Liver (tissue), 9 donors: ENCODE measurements around the gene PILRB. TPM values are rescaled to one million over a fixed set of nuclear protein-coding genes. Genes with fewer than 3 reads are reported as not detected.
A peak's percentile ranks its signal among the peaks of the same experiment; 100 is the strongest.
"Not testable (repeated sequence)": the region's sequence is repeated elsewhere in the genome, so short reads cannot be mapped to it uniquely, and the experiment has no call there.

Experiments used
- DNase-seq: peaks from one replicate; pipeline ENCODE4 v3.0.0-alpha.2; 2017; ENCODE audit warnings: low spot score
- H3K27ac ChIP-seq, 2 donors: one replicate each; pipeline ENCODE4 v1.7.0; 2013; ENCODE audit warnings: inconsistent platforms in 2 of 2, low read length in 2 of 2, control low read depth in 1 of 2, low read depth in 1 of 2, mild to moderate bottlenecking in 1 of 2
- H3K27me3 ChIP-seq, 4 donors: one replicate each; pipeline versions ENCODE4 v1.6.1 to v1.7.0; 2013; ENCODE audit warnings: low read length in 3 of 4, inconsistent platforms in 1 of 4, mild to moderate bottlenecking in 1 of 4, moderate library complexity in 1 of 4; ENCODE audit not compliant: control insufficient read depth in 4 of 4, insufficient read depth in 4 of 4
- H3K36me3 ChIP-seq, 4 donors: one replicate each; pipeline versions ENCODE4 v1.6.1 to v1.7.0; 2013; ENCODE audit warnings: low read length in 3 of 4, mild to moderate bottlenecking in 3 of 4, low read depth in 1 of 4, moderate library complexity in 1 of 4; ENCODE audit not compliant: control insufficient read depth in 4 of 4, insufficient read depth in 3 of 4
- H3K4me1 ChIP-seq, 4 donors: one replicate each; pipeline versions ENCODE4 v1.6.1 to v1.7.0; 2013; ENCODE audit warnings: low read length in 3 of 4, mild to moderate bottlenecking in 3 of 4, moderate library complexity in 1 of 4; ENCODE audit not compliant: control insufficient read depth in 4 of 4, insufficient read depth in 4 of 4
- H3K4me3 ChIP-seq, 3 donors: one replicate each; pipeline versions ENCODE4 v1.6.1 to v1.7.0; 2013; ENCODE audit warnings: low read length in 3 of 3, control low read depth in 1 of 3, low read depth in 1 of 3, mild to moderate bottlenecking in 1 of 3
- H3K9ac ChIP-seq, 2 donors: one replicate each; pipeline ENCODE4 v1.7.0; 2013; ENCODE audit warnings: low read length in 2 of 2, mild to moderate bottlenecking in 2 of 2, moderate library complexity in 2 of 2, control low read depth in 1 of 2, low read depth in 1 of 2
- H3K9me3 ChIP-seq, 4 donors: one replicate each; pipeline versions ENCODE4 v1.6.1 to v1.7.0; 2013; ENCODE audit warnings: low read length in 3 of 4; ENCODE audit not compliant: control insufficient read depth in 4 of 4
- CTCF ChIP-seq: fragments of 150-350 bp; IDR thresholded peaks from 2 replicates; pipeline ENCODE4 v1.5.1; 2017; ENCODE audit warnings: improper control_type of control experiment, low read depth, low read length; ENCODE audit not compliant: missing input control
- EGR1 ChIP-seq, 2 donors: IDR thresholded peaks; 2 replicates each; pipeline ENCODE4 v1.6.1; 2016 to 2018; ENCODE audit warnings: antibody characterized with exemption in 2 of 2, low read depth in 2 of 2
- FOXA2 ChIP-seq: IDR thresholded peaks from 2 replicates; pipeline ENCODE4 v1.6.1; 2016; ENCODE audit warnings: antibody characterized with exemption
- GABPA ChIP-seq, 2 donors: IDR thresholded peaks in 1 of 2; conservative IDR thresholded peaks in 1 of 2; 2 replicates each; pipeline ENCODE4 v1.6.1; 2016; ENCODE audit warnings: antibody characterized with exemption in 2 of 2, mild to moderate bottlenecking in 1 of 2, moderate library complexity in 1 of 2
- JUND ChIP-seq, 2 donors: IDR thresholded peaks; 2 replicates each; pipeline ENCODE4 v1.6.1; 2016; ENCODE audit warnings: antibody characterized with exemption in 2 of 2
- MAX ChIP-seq: IDR thresholded peaks from 2 replicates; pipeline ENCODE4 v1.6.1; 2016; ENCODE audit warnings: antibody characterized with exemption
- NR2F2 ChIP-seq: IDR thresholded peaks from 2 replicates; pipeline ENCODE4 v1.6.1; 2016; ENCODE audit warnings: antibody characterized with exemption
- REST ChIP-seq: IDR thresholded peaks from 2 replicates; pipeline ENCODE4 v1.6.1; 2016; ENCODE audit warnings: antibody characterized with exemption, mild to moderate bottlenecking
- RXRA ChIP-seq, 2 donors: IDR thresholded peaks; 2 replicates each; pipeline ENCODE4 v1.6.1; 2017 to 2018; ENCODE audit warnings: antibody characterized with exemption in 2 of 2, mild to moderate bottlenecking in 1 of 2
- TAF1 ChIP-seq: conservative IDR thresholded peaks from 2 replicates; pipeline ENCODE4 v1.6.1; 2016; ENCODE audit warnings: antibody characterized with exemption, mild to moderate bottlenecking
- YY1 ChIP-seq: IDR thresholded peaks from 2 replicates; pipeline ENCODE4 v1.6.1; 2016; ENCODE audit warnings: antibody characterized with exemption, mild to moderate bottlenecking
- ZBTB33 ChIP-seq: IDR thresholded peaks from 2 replicates; pipeline ENCODE4 v1.6.1; 2016; ENCODE audit warnings: antibody characterized with exemption
- WGBS: extraction: QIAGEN DNeasy Blood & Tissue Kit; methylation state at CpG from one replicate; pipeline ENCODE4 v1.1.7; 2013; 5-methylcytosine and 5-hydroxymethylcytosine counted together
- polyA plus RNA-seq, 2 donors: library from polyadenylated mRNA; stranded (reverse) in 1 of 2; unstranded in 1 of 2; fragments of 200-250 nt in 1 of 2; fragments of >200 nt in 1 of 2; fragmentation: Nextera tagmentation in 1 of 2; extraction: Ambion mirVana in 1 of 2; gene quantifications; one replicate each; pipeline versions ENCODE4 v1.2.1 to v1.2.3, GENCODE V29; 2013 to 2015
- total RNA-seq, 2 donors: library from RNA; depleted of rRNA; stranded (reverse); fragments of >200 nt; gene quantifications; one replicate each; pipeline ENCODE4 v1.2.3, GENCODE V29; 2014
- donor health status: healthy.
- donor health status: healthy.
- donor health status: healthy.
- donor health status: healthy.
- donor health status: healthy.

PILRB gene
- total and polyA plus RNA-seq, 4 donors: 6.0 to 50.8 (median 14.3) TPM

GRCh38 chr7:100373870-100374598 is 16.1 kb downstream of the PILRB start:
- not testable (repeated sequence) for DNase-seq, H3K27me3 ChIP-seq, H3K9me3 ChIP-seq, H3K4me1 ChIP-seq, H3K9ac ChIP-seq, H3K4me3 ChIP-seq, H3K36me3 ChIP-seq
- WGBS: 83% methylated on average over 15 of the region's 15 CpGs
- H3K27ac ChIP-seq: peak overlapping the region; percentile 38 to 40

- Histone ChIP-seq H3K9me3 (no peaks in the 10 kb centered on the region), H3K4me3 (no peak overlapping the region), H3K4me1 (no peaks in the 10 kb centered on the region), H3K36me3 (no peaks in the 10 kb centered on the region), H3K27me3 (no peaks in the 10 kb centered on the region), H3K9ac (no peak overlapping the region), H3K27ac (peak overlapping the region in 1 of 2 donors; percentile 18)
- TF ChIP-seq CTCF: no peak
- DNase-seq: no peak
- WGBS: 83% methylated on average over 5 of the region's 5 CpGs
These were observed 16.7 kb downstream of the PILRB start for GRCh38 chr7:100374601-100375000.

- H3K4me3 ChIP-seq: no peak overlapping the region
- DNase-seq: no peak
- H3K27ac ChIP-seq: no peak overlapping the region
- H3K27me3 ChIP-seq: no peaks in the 10 kb centered on the region
- no peaks in the 10 kb centered on the region for H3K9me3 ChIP-seq
- WGBS: 89% methylated on average over 3 of the region's 3 CpGs
- TF ChIP-seq YY1: no peak
- no peak for TF ChIP-seq NR2F2
- no peak for TF ChIP-seq EGR1 (IDR thresholded peaks at IDR 0.05; ENCODE audit: low read depth in 2 of 2)
- TF ChIP-seq FOXA2: no peak
- no peak for TF ChIP-seq RXRA (IDR thresholded peaks at IDR 0.05)
- TF ChIP-seq ZBTB33: no peak
- no peak for TF ChIP-seq TAF1
- TF ChIP-seq GABPA (IDR thresholded peaks at IDR 0.05 in 1 of 2, conservative IDR thresholded peaks at IDR 0.05 in 1 of 2): no peak
- no peak for TF ChIP-seq MAX
- TF ChIP-seq REST: no peak
- no peak for TF ChIP-seq JUND (IDR thresholded peaks at IDR 0.05)
- TF ChIP-seq CTCF: no peak
- no peaks in the 10 kb centered on the region for H3K36me3 ChIP-seq
- no peak overlapping the region for H3K9ac ChIP-seq
- no peaks in the 10 kb centered on the region for H3K4me1 ChIP-seq
These were observed 18.1 kb downstream of the PILRB start for GRCh38 chr7:100376066-100376465.
